OCI-LY3 (cell line): ENCODE results near the gene IL25.

Source experiments
- CTCF ChIP-seq: fragments of 200-600, 300-600 bp; sonication (generic); IDR thresholded peaks from 2 replicates; pipeline ENCODE4 v1.5.1; 2014; ENCODE audit warnings: antibody characterized with exemption, low read length, low read depth
- EZH2phosphoT487 ChIP-seq: fragments of 200-600 bp; shearing (Covaris generic); IDR thresholded peaks from 2 replicates; pipeline ENCODE4 v1.6.1; 2018; ENCODE audit warnings: antibody characterized with exemption, mixed run types, low read depth

GRCh38 chr14:23413681-23414080, 41.1 kb downstream of the IL25 start:
- TF ChIP-seq CTCF (no peak), EZH2phosphoT487 (no peak)
